NCI-H524 treated with DMSO at 0.1 percent for 48 hours (cell line): Measurements from ENCODE around the gene ACSS2.
"Not testable (repeated sequence)": the region's sequence is repeated elsewhere in the genome, so short reads cannot be mapped to it uniquely, and the experiment has no call there.

Source experiments
- DNase-seq: peaks from one replicate; lab custom pipeline; 2025; lab: John Stamatoyannopoulos, UW

The ACSS2 gene

GRCh38 chr20:34873583-34874093, 2.8 kb upstream of the ACSS2 start:
- no peak for DNase-seq

GRCh38 chr20:34874094-34874654, 2.2 kb upstream of the ACSS2 start:
- peak; percentile 65 for DNase-seq

- DNase-seq: peak; percentile 62
These were observed 588 bp upstream of the ACSS2 start for GRCh38 chr20:34875642-34876405.

- no peak for DNase-seq
These were observed 3.9 kb downstream of the ACSS2 start for GRCh38 chr20:34880215-34880850.

- not testable (repeated sequence) for DNase-seq
These were observed 4.6 kb downstream of the ACSS2 start for GRCh38 chr20:34880971-34881370.

- no peak for DNase-seq
These were observed 5.3 kb downstream of the ACSS2 start for GRCh38 chr20:34881689-34882088.

- DNase-seq: no peak
These were observed 6.8 kb downstream of the ACSS2 start for GRCh38 chr20:34883087-34883688.

GRCh38 chr20:34883809-34884208, 7.4 kb downstream of the ACSS2 start:
- DNase-seq: no peak

- no peak for DNase-seq
These were observed 7.8 kb downstream of the ACSS2 start for GRCh38 chr20:34884260-34884659.

GRCh38 chr20:34886122-34886521, 9.7 kb downstream of the ACSS2 start:
- DNase-seq: no peak

GRCh38 chr20:34887023-34887422, 10.6 kb downstream of the ACSS2 start:
- DNase-seq: no peak

- DNase-seq: no peak
These were observed 12.1 kb downstream of the ACSS2 start for GRCh38 chr20:34888468-34888867.

GRCh38 chr20:34891166-34892062, 15.0 kb downstream of the ACSS2 start:
- DNase-seq: no peak

GRCh38 chr20:34892671-34893070, 16.3 kb downstream of the ACSS2 start:
- DNase-seq: no peak

- no peak for DNase-seq
These were observed 18.3 kb downstream of the ACSS2 start for GRCh38 chr20:34894723-34895122.

- DNase-seq: no peak
These were observed 19.1 kb downstream of the ACSS2 start for GRCh38 chr20:34895465-34895864.

- DNase-seq: no peak
These were observed 19.7 kb downstream of the ACSS2 start for GRCh38 chr20:34896086-34896621.

GRCh38 chr20:34898129-34898528, 21.7 kb downstream of the ACSS2 start:
- not testable (repeated sequence) for DNase-seq

- not testable (repeated sequence) for DNase-seq
These were observed 22.3 kb downstream of the ACSS2 start for GRCh38 chr20:34898731-34899130.

GRCh38 chr20:34904202-34904621, 27.8 kb downstream of the ACSS2 start:
- DNase-seq: no peak
